ENCODE measurements around the gene NOVA1.
"Not testable (repeated sequence)": the region's sequence is repeated elsewhere in the genome, so short reads cannot be mapped to it uniquely, and the experiment has no call there.

The NOVA1 gene

GRCh38 chr14:26597589-26598080 is at the start of gene NOVA1:
TSS of gene NOVA1 (minus strand) at chr14:26598033. CDS start at chr14:26597436, 597 bp downstream.
- FAIRE-seq, result no peak

GRCh38 chr14:26645057-26645456 is 47.2 kb upstream of the NOVA1 start:
- not testable (repeated sequence) for FAIRE-seq

GRCh38 chr14:26636561-26636960 is 38.7 kb upstream of the NOVA1 start:
- FAIRE-seq, result no peak

- not testable (repeated sequence) for FAIRE-seq
These were observed 37.1 kb upstream of the NOVA1 start for GRCh38 chr14:26634946-26635345.

GRCh38 chr14:26626256-26626655 is 28.4 kb upstream of the NOVA1 start:
- no peak for FAIRE-seq

- FAIRE-seq, result no peak
These were observed 24.8 kb upstream of the NOVA1 start for GRCh38 chr14:26622611-26623010.

GRCh38 chr14:26621807-26622560 is 24.2 kb upstream of the NOVA1 start:
- FAIRE-seq, result no peak

GRCh38 chr14:26621364-26621763 is 23.5 kb upstream of the NOVA1 start:
- FAIRE-seq, result no peak

- no peak for FAIRE-seq
These were observed 13.4 kb upstream of the NOVA1 start for GRCh38 chr14:26611259-26611658.

- no peak for FAIRE-seq
These were observed 9.0 kb upstream of the NOVA1 start for GRCh38 chr14:26606729-26607312.

- no peak for FAIRE-seq
These were observed 7.8 kb upstream of the NOVA1 start for GRCh38 chr14:26605602-26606001.

- FAIRE-seq, result no peak
These were observed 5.1 kb upstream of the NOVA1 start for GRCh38 chr14:26602902-26603301.

GRCh38 chr14:26601856-26602255 is 4.0 kb upstream of the NOVA1 start:
- no peak for FAIRE-seq

GRCh38 chr14:26599291-26599690 is 1.5 kb upstream of the NOVA1 start:
- FAIRE-seq, result no peak

- FAIRE-seq, result no peak
These were observed 869 bp upstream of the NOVA1 start for GRCh38 chr14:26598672-26599131.

- FAIRE-seq, result peak; percentile 62
These were observed 343 bp upstream of the NOVA1 start for GRCh38 chr14:26598081-26598671.

- FAIRE-seq, result no peak
These were observed 703 bp downstream of the NOVA1 start for GRCh38 chr14:26597071-26597588.

- FAIRE-seq, result no peak
These were observed 1.2 kb downstream of the NOVA1 start for GRCh38 chr14:26596543-26597061.

GRCh38 chr14:26595926-26596542 is 1.8 kb downstream of the NOVA1 start:
- FAIRE-seq, result peak; percentile 9

GRCh38 chr14:26594756-26595545 is 2.9 kb downstream of the NOVA1 start:
- no peak for FAIRE-seq

GRCh38 chr14:26594148-26594547 is 3.7 kb downstream of the NOVA1 start:
- peak; percentile 83 for FAIRE-seq

- FAIRE-seq, result no peak
These were observed 4.5 kb downstream of the NOVA1 start for GRCh38 chr14:26593357-26593756.
